HG03097 (cell line): ENCODE measurements around the gene HSBP1L1.
"Not testable (repeated sequence)": the region's sequence is repeated elsewhere in the genome, so short reads cannot be mapped to it uniquely, and the experiment has no call there.

Experiments used
- ATAC-seq: cut with Tn5 transposase; IDR thresholded peaks from one replicate; pipeline ENCODE4 v1.9.1; 2021; ENCODE audit not compliant: unreplicated experiment, low FRiP score

Gene HSBP1L1

GRCh38 chr18:79983253-79983652 lies 18.8 kb downstream of the HSBP1L1 start:
- ATAC-seq: no peak

- ATAC-seq: no peak
These were observed 19.4 kb downstream of the HSBP1L1 start for GRCh38 chr18:79983793-79984192.

DNA sequence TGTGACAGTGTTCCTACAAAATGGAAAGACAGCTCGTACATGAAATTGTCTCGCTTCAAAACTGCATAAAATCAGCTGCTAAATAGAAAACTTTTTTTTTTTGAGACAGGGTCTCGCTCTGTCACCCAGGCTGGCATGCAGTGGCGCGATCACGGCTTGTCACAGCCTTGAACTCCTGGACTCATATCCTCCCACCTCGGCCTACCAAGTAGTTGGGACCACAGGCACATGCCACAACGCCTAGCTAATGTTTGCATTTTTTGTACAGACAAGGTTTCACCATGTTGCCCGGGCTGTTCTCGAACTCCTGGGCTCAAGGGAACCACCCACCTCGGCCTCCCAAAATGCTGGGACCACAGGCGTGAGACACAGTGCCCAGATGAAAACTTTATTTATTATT lies 20.7 kb downstream of the HSBP1L1 start:
- ATAC-seq: no peak

GRCh38 chr18:79986726-79987125 lies 22.3 kb downstream of the HSBP1L1 start:
- ATAC-seq: no peak

DNA sequence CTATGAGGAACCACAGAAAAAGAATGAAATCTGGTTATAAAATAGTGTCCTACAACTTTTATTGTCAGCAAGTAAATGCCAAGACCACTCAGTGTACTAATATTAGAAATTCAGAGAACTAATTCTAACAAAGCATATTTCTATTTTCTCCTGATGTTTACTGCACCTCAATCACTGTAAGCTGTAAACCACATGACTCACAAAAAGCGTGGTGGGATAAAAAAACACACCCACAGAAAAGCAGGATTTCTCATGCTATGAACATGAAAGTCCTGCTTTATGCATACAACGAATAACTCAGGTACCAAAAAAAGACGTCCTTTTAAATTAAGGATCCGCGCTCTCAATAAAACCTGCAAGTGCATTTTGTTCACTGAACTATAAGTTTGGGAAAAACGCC lies 23.1 kb downstream of the HSBP1L1 start:
- no peak for ATAC-seq

GRCh38 chr18:79988071-79988450 lies 23.6 kb downstream of the HSBP1L1 start:
- peak; percentile 46 for ATAC-seq

DNA sequence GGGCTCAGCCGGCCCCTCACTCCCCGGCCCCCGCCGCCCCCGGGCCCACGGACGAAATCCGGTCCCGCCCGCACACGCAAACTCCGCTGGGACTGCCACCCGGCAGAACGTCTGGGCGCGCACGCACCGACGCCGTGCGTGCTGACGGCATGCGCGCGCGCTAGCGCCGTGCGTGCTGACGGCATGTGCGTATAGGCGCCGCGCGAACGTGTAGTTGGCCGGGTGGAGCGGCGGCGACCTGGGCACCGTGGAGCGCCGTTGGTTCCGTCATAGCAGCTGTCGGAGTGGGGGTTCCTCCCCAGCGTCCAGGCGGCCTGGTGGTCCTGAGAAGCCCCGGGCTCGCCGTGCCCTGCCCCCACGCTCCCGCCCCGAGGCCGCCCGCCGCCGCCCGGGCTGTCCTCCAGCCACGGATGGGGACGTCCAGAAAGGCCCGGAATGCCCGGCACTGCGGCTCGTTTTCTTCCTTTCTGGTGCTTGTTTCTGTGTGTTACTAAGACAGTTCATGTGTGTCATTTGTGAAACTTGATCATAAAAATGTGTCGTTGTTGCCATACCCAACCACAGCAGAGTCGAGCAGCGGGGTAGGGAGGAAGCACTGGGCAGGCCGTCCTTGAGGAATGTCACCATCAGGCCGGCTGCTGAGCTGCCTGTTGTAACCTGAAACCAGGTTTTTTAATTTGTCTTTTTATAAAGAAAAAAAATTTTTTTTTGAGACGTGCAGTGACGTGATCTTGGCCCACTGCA lies 24.2 kb downstream of the HSBP1L1 start, which contains the start of gene TXNL4A:
Gene TXNL4A (minus strand): TSS at position 113 of the 744 bp plus-strand sequence. CDS start 171 bp downstream, outside the sequence.
- ATAC-seq: peak; percentile 94

DNA sequence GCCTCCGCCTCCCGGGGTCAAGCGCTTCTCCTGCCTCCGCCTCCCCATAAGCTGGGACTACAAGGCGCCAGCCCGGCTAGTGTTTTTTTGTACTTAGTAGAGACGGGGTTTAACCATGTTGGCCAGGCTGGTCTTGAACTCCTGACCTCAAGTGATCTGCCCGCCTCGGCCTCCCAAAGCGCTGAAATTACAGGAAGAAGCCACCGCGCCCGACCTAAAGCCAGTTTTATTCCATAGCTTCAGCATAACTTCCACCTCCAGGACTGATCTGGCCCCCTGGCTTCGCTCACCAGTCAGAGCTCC lies 24.7 kb downstream of the HSBP1L1 start:
- ATAC-seq: no peak

GRCh38 chr18:79991494-79991893 lies 27.1 kb downstream of the HSBP1L1 start:
- ATAC-seq: no peak

- ATAC-seq: not testable (repeated sequence)
These were observed 35.3 kb downstream of the HSBP1L1 start for GRCh38 chr18:79999701-80000100.

- no peak for ATAC-seq
These were observed 36.4 kb downstream of the HSBP1L1 start for GRCh38 chr18:80000877-80001276.

DNA sequence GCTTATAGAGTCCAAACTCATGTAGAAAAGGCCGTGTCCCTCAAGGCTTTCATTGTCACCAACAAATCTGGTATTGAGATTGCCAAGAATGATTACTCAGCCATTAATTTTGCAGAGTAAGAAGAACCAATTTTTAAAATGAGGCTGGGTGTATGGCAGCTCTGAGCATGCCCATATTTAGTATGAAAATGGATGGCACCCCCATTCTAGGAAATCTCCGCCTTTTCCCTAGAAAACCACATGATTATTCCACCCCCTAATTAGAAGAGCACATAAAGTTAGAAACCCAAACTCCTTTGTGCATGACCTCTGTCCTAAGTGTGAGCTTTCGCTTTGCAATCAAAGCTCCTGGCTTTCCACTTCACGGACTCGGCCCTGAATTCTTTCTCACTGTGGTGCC lies 38.0 kb downstream of the HSBP1L1 start:
- ATAC-seq: no peak

- no peak for ATAC-seq
These were observed 40.3 kb downstream of the HSBP1L1 start for GRCh38 chr18:80004600-80005342.

GRCh38 chr18:80006724-80007123 lies 42.3 kb downstream of the HSBP1L1 start:
- no peak for ATAC-seq

DNA sequence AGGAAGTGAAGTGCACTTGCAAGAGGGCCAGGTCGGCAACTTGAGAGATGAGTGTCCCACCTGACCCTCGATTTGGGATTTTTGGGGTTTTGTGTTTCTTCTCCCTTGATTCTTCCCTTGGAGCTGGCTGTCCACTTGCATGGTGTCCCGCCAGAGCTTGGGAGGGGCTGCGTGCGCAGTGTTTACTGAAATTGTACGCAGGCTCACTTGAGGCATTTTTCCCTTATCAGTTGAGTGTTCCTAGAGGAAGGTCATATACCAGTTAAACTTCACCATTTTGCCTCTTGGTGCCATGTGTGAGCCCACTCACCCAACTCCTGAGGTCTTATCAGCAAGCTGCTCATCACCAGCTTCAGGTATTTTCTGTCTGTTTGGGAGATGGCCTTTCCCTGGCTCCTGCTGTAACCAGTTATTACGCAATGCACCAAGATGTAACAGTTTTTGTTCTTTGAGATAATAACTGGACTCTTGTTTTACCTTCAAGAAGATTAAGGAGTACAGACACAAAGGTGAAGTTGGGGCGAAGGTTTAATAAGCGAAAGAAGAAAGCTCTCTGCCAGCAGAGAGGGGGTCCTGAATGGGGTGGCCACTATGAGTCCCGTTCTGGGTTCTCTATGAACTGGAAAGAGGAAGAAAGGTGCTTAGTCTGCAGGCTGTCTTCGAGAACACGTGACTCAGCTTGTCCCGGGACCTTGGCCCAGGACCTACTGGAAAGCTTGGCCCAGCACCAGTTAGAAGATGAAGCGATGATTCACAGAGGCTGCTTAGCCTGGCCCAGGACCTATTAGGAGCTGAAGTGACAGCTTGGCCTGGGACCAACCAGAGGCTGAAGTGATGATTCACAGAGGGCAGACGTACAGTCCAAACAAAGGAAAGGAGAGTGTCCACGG lies 45.5 kb downstream of the HSBP1L1 start:
- no peak for ATAC-seq

DNA sequence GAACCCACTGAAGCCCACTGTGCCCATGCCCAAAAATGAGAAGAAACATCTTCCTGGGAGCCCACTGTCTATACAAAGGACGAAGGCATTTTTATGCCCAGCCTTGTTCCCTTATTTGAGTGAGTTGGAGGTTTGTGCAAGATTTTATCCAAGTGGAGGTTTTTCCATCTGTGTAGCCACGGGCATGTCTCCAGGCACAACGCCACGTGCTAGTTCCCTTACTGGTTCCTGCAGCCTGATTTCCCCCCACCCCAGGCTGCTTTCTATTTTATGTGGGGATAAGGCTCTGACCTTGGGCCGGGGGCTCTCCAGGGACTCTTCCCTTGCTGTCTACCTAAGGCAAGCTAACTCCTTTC lies 46.1 kb downstream of the HSBP1L1 start:
- no peak for ATAC-seq

- not testable (repeated sequence) for ATAC-seq
These were observed 47.2 kb downstream of the HSBP1L1 start for GRCh38 chr18:80011496-80012137.

GRCh38 chr18:80012714-80013113 lies 48.3 kb downstream of the HSBP1L1 start:
- no peak for ATAC-seq
